Putamen (tissue), 1 donor: ENCODE data around the gene SLC26A11.
"Not testable (repeated sequence)": the region's sequence is repeated elsewhere in the genome, so short reads cannot be mapped to it uniquely, and the experiment has no call there.

Experiments used
- DNase-seq: peaks from one replicate; pipeline ENCODE4 v3.0.0-alpha.2; 2016; ENCODE audit warnings: low spot score

SLC26A11 gene

DNA sequence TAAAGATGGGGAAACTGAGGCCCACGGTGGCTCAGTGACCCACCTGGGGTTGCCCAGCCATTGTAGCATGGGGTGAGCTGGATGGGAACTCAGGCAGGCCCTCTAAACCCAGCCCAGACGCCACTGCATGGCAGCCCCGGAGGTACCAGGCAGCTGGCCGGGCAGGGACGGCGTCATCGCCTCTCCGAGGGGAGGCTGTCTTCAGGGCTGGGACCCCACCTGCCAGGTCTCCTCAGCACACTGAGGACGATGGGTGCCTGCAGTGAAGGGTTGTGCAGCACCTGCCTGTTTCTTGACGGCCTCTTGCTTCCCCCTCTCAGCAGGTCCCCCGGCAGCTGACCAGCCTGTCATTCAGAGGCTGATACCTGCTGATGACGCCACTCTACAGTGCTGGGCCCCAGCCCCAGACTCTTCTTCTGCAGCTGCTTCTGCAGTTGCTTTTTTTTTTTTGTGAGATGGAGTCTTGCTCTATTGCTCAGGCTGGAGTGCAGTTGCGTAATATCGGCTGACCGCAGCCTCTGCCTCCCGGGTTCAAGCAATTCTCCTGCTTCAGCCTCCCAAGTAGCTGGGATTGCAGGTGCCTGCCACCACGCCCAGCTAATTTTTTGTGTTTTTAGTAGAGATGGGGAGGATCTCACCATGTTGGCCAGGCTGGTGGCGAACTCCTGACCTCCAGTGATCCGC is 65.2 kb downstream of the SLC26A11 start:
- DNase-seq: no peak

DNA sequence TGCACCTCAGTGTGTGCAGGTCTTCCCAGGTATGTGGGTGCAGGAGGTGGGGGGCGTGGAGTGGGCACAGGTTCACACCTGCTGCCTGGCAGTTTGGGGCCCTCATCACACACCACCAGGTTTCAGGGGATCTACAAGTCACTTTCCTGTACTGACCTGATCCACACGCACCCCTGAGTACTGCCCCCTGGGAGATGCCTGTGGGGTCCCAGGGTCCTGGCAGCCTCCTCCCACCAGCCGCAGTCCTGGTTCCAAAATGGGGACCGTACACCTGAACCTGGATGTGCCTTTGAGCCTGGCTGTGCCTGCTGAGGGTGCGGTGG is 66.4 kb downstream of the SLC26A11 start:
- no peak for DNase-seq

DNA sequence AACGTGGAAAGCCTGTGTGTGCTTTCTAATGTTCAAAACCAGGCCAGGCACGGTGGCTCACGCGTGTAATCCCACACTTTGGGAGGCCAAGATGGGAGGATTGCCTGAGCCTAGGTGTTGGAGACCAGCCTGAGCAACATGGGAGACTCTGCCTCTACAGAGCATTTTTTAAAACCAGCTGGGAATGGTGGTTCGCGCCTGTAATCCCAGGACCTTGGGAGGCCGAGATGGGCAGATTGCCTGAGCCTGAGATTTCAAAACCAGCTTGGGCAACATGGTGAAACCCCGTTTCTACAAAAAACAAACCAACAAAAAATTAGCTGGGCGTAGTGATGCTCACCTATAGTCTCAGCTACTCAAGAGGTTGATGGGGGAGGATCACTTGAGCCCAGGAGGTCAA is 66.8 kb downstream of the SLC26A11 start:
- no peak for DNase-seq

DNA sequence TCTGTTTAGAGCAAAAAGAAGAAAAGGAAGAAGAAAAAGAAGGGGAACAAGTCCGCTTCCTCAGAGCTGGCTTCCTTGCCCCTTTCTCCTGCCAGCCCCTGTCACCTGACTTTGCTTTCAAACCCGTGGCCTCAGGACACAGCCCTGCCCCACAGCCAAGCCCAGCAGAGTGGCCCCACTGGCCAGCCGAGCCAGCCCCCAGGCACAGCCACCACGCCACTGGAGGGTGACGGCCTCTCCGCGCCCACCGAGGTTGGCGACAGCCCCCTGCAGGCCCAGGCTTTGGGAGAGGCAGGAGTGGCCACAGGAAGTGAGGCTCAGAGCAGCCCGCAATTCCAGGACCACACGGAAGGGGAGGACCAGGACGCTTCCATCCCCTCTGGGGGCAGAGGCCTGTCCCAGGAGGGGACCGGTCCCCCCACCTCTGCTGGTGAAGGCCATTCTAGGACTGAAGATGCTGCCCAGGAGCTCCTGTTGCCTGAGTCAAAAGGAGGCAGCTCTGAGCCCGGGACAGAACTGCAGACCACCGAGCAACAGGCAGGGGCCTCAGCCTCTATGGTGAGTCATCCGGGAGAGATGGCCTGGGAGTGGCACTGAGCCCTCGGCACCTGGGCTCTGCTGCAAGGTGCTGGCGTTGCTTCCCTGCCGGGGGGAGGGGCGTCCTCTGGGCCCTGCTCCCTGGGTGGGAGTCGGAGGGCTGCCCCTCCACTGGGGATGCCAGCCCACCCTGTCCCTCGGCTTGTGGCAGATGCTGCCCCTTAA is 67.8 kb downstream of the SLC26A11 start:
- DNase-seq: no peak

DNA sequence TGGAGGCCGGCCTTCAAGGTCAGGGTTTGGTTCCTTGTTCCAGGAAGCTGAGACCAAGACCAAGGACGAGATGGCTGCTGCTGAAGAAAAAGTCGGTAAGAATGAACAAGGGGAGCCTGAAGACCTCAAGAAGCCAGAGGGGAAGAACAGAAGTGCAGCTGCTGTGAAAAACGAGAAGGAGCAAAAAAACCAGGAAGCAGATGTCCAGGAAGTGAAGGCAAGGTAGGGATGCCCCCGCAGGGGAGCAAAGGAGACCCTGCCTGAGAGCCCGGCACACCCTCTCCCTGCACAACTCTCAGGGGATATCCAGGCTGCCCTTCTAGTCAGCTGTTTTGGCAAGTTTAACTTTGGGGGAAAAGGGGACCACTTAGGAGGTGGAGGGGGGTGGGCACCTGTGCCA is 69.4 kb downstream of the SLC26A11 start:
- no peak for DNase-seq

DNA sequence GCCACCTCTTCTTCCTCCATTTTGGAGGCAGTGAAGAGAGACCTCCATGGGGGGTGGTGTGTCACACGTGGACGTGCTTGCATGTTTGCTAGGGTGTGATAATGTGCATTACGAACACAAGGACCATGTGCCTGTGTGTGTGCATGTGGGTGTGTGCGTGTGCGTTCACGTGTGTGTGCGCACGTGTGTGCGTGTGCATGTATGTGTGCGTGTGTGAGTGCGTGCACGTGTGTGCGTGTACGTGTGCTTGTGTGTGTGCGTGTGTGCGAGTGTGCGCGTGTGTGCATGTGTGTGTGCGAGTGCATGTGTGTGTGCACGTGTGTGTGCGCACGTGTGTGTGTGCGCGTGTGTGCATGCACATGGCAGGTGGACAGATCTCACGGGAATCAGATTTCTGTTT is 69.9 kb downstream of the SLC26A11 start:
- DNase-seq: no peak

DNA sequence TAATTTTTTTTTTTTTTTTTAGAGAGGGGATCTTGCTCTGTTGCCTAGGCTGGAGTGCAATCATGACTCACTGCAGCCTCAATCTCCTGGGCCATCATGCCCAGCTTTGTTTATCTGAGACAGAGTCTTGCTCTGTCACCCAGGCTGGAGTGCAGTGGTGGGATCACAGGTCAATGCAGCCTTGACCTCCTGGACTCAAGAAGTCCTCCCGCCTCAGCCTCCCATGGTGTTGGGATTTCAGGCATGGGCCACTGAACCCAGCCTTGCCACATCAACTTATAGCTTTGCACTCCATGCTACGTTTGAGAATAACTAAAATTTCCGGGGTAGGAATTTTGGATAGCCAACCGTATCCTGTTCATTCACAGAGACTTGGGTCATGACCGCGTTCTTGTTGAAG is 71.0 kb downstream of the SLC26A11 start:
- no peak for DNase-seq

DNA sequence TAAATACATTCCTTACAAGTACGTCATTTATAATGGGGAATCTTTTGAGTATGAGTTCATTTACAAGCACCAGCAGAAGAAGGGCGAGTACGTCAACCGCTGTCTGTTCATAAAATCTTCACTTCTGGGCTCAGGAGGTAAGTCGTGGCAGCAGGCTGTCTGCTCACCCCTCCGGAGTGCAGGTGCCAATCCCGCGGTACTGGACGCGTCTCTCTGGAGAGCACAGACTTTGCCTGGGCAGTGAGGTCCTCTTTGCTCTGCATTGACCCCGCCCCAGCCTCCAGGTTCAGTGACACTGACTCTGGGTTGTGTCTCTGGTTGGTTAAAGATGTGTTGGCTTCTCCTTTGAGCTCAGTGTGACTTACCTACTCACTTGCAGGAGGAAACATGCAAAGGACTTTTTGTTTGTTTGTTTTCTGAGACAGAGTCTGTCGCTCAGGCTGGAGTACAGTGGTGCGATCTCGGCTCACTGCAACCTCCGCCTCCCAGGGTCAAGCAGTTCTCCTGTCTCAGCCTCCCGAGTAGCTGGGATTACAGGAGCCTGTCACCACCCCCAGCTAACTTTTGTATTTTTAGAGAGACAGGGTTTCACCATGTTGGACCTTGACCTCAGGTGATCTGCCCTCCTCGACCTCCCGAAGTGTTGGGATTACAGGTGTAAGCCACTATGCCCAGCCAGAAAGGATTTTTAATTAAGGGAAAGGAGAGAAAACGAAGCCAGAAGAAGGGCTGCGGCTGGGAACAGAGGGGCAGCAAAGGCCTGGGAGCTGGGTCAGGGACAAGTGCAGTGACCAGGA is 71.7 kb downstream of the SLC26A11 start:
- no peak for DNase-seq

DNA sequence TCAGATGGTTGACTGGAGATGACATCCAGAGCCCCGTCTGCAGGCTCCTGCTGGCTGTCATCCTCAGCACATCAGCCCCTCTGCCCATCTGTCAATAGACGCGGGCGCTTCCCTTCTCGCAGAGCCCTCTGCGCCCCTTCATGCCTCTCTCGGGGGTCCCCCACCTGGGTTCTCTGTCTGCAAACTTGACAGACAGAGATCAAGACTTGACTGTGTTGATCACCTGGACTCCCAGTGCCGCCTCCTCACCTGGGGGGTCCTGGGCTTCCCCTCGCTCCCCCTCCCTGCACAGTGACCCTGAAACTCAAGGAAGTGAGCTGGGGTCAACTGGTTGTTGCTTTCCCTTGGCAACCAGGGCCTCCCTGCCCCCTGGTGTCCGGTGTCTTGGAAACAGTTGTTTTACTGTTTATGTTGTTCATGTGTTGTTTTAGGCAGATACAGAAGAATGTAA is 72.3 kb downstream of the SLC26A11 start:
- DNase-seq: no peak

DNA sequence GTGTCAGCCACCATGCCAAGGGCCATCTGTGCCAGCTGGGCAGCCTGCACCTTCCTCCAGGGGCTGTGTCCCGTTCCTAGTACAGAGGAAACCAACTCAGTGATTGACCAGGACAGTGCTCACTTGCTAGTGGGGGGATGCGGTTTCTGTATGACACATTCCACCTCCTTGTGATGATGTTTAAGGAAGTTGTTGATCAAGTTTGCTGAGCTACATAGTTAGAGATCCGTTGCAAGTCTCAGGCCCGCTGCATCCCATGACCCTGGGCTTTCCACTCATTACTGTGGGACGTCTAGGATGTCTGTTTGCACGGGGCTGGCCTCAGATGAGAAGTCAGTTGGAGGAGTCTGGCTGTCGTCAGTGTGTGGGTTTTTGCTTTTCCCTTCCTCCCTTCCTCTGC is 74.0 kb downstream of the SLC26A11 start:
- DNase-seq: no peak

DNA sequence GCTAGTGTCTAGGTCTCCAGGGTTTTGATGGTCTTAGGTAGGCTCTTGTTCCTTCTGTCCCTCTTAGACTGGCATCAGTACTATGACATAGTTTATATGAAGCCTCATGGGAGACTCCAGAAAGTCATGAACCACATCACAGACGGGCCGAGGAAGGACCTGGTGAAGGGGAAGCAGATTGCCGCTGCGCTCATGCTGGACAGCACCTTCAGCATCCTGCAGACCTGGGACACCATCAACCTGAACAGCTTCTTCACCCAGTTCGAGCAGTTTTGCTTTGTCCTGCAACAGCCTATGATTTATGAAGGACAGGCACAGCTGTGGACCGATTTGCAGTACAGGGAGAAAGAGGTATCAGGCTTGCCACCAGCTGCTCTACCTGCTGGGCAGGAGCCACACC is 74.4 kb downstream of the SLC26A11 start:
- no peak for DNase-seq

DNA sequence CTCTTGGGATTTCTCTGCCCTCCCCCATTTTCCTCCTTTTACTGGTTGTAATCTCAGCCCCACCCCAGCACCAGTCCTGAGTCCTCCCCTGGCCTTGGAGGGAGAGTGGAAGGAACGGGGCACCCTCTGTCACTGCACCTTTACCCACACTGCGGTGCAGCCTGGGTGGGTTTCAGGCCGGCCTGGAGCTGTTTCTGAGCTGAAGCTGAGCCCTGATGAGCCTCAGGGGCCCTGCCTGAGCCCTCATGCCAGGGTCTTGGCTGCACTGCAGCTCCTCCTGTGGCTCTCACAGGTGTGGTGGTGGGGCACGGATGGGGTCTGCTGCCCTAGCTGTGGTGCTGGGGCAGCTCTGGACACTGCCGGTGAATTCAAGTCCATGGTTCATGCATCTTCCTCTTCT is 74.9 kb downstream of the SLC26A11 start:
- DNase-seq: no peak

DNA sequence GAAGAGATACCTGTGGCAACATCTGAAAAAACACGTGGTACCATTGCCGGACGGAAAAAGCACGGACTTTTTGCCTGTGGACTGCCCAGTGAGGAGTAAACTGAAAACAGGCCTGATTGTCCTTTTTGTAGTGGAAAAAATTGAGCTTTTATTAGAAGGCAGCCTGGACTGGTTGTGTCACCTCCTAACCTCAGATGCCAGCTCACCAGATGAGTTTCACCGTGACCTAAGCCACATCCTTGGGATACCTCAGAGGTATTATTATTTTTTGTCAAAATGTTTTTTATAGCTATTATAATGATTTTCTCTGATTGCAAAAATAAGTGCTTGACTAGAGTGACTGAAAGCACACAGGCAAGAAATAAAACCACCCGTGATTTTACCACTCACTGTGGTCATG is 75.3 kb downstream of the SLC26A11 start:
- DNase-seq: no peak

DNA sequence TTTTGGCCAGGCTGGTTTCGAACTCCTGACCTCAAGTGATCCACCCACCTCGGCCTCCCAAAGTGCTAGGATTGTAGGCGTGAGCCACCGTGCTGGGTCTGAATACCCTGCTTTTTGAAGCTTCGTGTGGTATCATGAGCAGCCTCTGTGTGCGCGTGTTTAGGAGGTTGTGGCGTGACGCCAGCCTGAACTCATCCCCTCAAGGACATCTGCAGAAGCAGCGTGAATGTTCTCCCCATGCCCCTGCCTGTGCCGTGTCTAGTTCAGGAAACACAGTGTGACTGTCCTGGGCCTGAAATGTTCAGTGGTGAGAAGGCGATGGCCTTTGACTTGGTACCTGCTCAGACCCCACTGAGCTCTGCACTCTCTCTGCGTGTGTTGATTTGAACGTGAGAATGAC is 76.0 kb downstream of the SLC26A11 start:
- DNase-seq: no peak

DNA sequence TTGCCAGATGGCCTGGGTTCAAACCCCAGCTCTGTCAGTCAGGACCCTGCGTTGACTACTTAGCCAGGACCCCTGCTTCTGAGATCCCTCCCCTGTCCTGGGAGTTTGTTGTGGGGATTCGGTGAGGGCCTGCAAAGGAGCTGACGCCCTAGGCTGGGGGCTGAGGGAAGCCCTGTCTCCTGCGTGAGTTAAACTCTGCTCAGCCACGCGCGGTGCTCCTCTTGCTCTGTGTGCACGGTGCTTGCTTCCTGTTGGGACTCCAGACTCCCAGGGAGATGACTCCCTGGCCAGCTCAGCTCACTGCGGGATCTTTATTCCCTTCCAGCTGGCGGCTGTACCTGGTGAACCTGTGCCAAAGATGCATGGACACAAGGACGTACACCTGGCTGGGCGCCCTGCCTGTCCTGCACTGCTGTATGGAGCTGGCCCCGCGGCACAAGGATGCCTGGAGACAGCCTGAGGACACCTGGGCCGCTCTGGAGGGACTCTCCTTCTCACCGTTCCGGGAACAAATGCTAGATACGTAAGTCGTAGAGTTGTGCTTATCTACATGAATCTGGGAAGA is 77.9 kb downstream of the SLC26A11 start:
- no peak for DNase-seq

DNA sequence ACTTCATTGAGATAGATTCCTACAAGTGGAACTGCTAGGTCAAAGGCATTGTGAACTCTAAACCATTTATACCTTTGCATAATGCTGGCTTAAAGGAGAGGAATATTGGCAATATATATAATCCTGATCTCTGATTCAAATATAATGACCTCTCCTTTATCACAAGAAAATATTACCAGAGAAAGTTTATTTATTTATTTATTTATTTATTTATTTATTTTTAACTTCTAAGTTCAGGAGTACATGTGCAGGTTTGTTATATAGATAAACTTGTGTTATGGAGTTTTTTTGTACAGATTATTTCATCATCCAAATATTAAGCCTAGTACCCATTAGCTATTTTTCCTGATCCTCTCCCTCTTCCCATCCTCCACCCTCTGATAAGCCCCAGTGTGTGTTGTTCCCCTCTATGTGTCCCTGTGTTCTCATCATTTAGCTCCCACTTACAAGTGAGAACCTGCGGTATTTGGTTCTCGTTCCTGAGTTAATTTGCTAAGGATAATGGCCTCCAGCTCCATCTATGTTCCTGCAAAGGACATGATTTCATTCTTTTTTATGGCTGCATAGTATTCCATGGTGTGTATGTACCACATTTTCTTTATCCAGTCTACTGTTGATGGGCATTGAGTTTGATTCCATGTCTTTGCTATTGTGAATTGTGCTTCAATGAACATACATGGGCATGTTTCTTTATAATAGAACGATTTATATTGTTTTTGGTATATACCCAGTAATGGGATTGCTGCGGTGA is 79.3 kb downstream of the SLC26A11 start:
- DNase-seq: not testable (repeated sequence)

DNA sequence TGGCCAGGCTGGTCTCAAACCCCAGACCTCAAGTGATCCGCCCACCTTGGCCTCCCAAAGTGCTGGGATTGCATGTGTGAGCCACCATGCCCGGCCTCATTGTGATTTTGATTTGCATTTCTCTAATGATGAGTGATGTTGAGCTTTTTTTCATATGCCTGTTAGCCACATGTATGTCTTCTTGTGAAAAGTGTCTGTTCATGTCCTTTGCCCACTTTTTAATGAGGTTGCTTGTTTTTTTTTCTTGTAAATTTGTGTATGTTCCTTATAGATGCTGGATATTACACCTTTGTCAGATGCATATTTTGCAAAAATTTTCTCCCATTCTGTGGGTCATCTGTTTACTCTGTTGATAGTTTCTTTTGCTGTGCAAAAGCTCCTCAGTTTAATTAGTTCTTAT is 80.5 kb downstream of the SLC26A11 start:
- DNase-seq: not testable (repeated sequence)
